GM19328 (cell line): Measurements from ENCODE around the gene SFSWAP.
"Not testable (repeated sequence)": the region's sequence is repeated elsewhere in the genome, so short reads cannot be mapped to it uniquely, and the experiment has no call there.

Source experiments
- ATAC-seq: cut with Tn5 transposase; IDR thresholded peaks from one replicate; pipeline ENCODE4 v1.9.1; 2021; ENCODE audit warnings: mild to moderate bottlenecking, moderate library complexity; ENCODE audit not compliant: unreplicated experiment

Gene SFSWAP

GRCh38 chr12:131701705-131702572, 9.0 kb upstream of the SFSWAP start:
- no peak for ATAC-seq

- no peak for ATAC-seq
These were observed 8.4 kb upstream of the SFSWAP start for GRCh38 chr12:131702573-131702877.

GRCh38 chr12:131703161-131703560, 7.7 kb upstream of the SFSWAP start:
- ATAC-seq, result no peak

- no peak for ATAC-seq
These were observed 6.4 kb upstream of the SFSWAP start for GRCh38 chr12:131704509-131704908.

- not testable (repeated sequence) for ATAC-seq
These were observed 4.2 kb upstream of the SFSWAP start for GRCh38 chr12:131706709-131707108.

GRCh38 chr12:131709226-131709625, 1.7 kb upstream of the SFSWAP start:
- no peak for ATAC-seq

- no peak for ATAC-seq
These were observed 788 bp downstream of the SFSWAP start for GRCh38 chr12:131711551-131712205.

GRCh38 chr12:131713349-131713748, 2.5 kb downstream of the SFSWAP start:
- ATAC-seq, result no peak

GRCh38 chr12:131714759-131715158, 3.9 kb downstream of the SFSWAP start:
- ATAC-seq, result no peak

GRCh38 chr12:131716282-131716681, 5.4 kb downstream of the SFSWAP start:
- no peak for ATAC-seq

- no peak for ATAC-seq
These were observed 9.4 kb downstream of the SFSWAP start for GRCh38 chr12:131720241-131720640.

- no peak for ATAC-seq
These were observed 10.0 kb downstream of the SFSWAP start for GRCh38 chr12:131720921-131721320.

GRCh38 chr12:131721548-131721947, 10.7 kb downstream of the SFSWAP start:
- ATAC-seq, result no peak

- no peak for ATAC-seq
These were observed 12.6 kb downstream of the SFSWAP start for GRCh38 chr12:131723532-131723931.

GRCh38 chr12:131724534-131724933, 13.6 kb downstream of the SFSWAP start:
- ATAC-seq, result no peak

- no peak for ATAC-seq
These were observed 14.6 kb downstream of the SFSWAP start for GRCh38 chr12:131725503-131725902.

GRCh38 chr12:131728720-131729119, 17.8 kb downstream of the SFSWAP start:
- ATAC-seq, result no peak

- ATAC-seq, result no peak
These were observed 18.5 kb downstream of the SFSWAP start for GRCh38 chr12:131729254-131729955.

- no peak for ATAC-seq
These were observed 22.2 kb downstream of the SFSWAP start for GRCh38 chr12:131732996-131733615.

GRCh38 chr12:131733874-131734273, 23.0 kb downstream of the SFSWAP start:
- no peak for ATAC-seq
